ENCODE data around the gene TMEM259. TPM values are rescaled to one million over a fixed set of nuclear protein-coding genes. Genes with fewer than 3 reads are reported as not detected.

TMEM259 gene
- polyA plus RNA-seq, 1 donor from 2014 or later: 82.6 TPM

DNA sequence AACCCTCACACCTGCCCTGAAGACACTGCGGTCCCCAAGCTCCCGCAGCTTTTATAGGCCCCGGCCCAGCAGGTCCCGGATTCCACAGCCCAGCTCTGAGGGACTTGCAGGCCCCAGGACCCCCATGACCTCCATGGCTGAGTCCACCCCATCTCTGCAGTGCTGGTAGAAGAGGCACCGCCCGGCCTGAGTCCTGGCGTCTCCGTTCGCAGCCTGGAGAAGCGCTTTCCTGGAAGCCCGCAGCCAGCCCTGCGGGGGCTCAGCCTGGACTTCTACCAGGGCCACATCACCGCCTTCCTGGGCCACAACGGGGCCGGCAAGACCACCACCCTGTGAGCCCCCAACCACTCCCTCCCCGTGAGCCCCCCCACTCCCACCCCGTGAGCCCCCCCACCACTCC lies 28.2 kb upstream of the TMEM259 start:
- Mint-ChIP-seq H3K27me3 (no peaks in the 10 kb centered on the region), H3K4me3 (no peak overlapping the region), H3K36me3 (peaks cover 3% of the 10 kb centered on the region), H3K27ac (no peak overlapping the region), H3K9me3 (no peaks in the 10 kb centered on the region), H3K4me1 (peaks cover 2 to 6% (median 3%) of the 10 kb centered on the region in 3 donors)

DNA sequence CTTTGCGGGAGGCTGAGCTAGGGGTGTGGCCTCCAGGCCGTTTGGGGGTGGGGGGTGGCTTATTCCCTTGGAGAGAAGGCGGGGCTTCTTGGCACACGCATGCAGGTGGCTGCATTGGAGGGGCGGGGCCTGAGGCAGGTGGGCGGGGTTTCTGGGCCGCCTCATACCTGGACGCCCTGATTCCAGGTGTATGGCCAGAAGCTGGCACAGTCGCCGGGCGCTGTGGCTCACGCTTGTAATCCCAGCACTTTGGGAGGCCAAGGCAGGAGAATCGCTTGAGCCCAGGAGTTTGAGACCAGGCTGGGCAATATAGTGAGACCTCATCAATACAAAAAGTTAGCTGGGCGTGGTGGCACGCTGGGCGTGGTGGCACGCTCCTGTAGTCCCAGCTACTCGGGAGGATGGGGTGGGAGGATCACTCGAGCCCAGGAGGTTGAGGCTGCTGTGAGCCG lies 26.8 kb upstream of the TMEM259 start:
- H3K27me3 Mint-ChIP-seq: no peaks in the 10 kb centered on the region
- H3K36me3 Mint-ChIP-seq: peaks cover 3% of the 10 kb centered on the region
- H3K4me1 Mint-ChIP-seq: peaks cover 2 to 6% (median 3%) of the 10 kb centered on the region in 3 donors
- no peak overlapping the region for H3K27ac Mint-ChIP-seq
- H3K9me3 Mint-ChIP-seq: no peaks in the 10 kb centered on the region
- no peak overlapping the region for H3K4me3 Mint-ChIP-seq

DNA sequence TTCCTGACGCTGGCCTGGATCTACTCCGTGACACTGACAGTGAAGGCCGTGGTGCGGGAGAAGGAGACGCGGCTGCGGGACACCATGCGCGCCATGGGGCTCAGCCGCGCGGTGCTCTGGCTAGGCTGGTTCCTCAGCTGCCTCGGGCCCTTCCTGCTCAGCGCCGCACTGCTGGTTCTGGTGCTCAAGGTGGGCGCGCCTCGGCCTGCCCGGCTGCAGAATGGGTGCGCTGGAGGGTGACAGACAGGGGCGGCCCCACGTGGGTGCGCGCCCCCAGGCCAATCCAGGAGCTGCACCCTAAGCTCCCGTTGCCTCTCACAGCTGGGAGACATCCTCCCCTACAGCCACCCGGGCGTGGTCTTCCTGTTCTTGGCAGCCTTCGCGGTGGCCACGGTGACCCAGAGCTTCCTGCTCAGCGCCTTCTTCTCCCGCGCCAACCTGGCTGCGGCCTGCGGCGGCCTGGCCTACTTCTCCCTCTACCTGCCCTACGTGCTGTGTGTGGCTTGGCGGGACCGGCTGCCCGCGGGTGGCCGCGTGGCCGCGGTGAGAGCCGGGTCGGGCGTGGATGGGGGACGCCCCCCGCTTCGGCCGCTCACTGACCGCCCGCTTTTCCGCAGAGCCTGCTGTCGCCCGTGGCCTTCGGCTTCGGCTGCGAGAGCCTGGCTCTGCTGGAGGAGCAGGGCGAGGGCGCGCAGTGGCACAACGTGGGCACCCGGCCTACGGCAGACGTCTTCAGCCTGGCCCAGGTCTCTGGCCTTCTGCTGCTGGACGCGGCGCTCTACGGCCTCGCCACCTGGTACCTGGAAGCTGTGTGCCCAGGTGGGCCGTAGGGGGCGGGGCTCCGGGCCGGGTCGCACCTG lies 26.1 kb upstream of the TMEM259 start:
- H3K27ac Mint-ChIP-seq: no peak overlapping the region

DNA sequence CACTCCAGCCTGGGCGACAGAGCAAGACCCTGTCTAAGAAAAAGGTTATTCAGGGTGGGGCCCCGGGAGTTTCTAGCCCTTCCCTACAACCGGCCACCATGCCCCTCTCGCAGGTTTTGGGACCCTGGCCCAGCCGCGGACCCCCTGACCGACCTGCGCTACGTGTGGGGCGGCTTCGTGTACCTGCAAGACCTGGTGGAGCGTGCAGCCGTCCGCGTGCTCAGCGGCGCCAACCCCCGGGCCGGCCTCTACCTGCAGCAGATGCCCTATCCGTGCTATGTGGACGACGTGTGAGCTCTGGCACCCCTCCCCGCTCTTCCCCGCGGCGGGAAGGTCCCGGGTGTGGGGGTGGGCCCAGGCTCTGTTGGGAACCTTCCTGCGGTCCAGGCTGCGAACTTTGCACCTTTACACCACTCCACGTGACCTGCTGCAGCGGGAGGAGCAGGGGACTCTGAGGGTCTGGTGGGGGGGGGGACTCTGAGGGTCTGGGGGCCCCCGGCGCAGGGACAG lies 25.2 kb upstream of the TMEM259 start:
- no peaks in the 10 kb centered on the region for H3K27me3 Mint-ChIP-seq
- no peak overlapping the region for H3K4me3 Mint-ChIP-seq
- peaks cover 3% of the 10 kb centered on the region for H3K36me3 Mint-ChIP-seq
- peak overlapping the region in 2 of 3 donors; percentile 46 to 76 for H3K27ac Mint-ChIP-seq
- H3K4me1 Mint-ChIP-seq: peaks cover 3 to 7% (median 3%) of the 10 kb centered on the region in 3 donors
- no peaks in the 10 kb centered on the region for H3K9me3 Mint-ChIP-seq

More for the DNA sequence above, 26.1 kb upstream of the TMEM259 start:
- Mint-ChIP-seq H3K36me3 (peaks cover 3% of the 10 kb centered on the region), H3K4me1 (peaks cover 2 to 6% (median 3%) of the 10 kb centered on the region in 3 donors), H3K9me3 (no peaks in the 10 kb centered on the region), H3K27me3 (no peaks in the 10 kb centered on the region), H3K4me3 (peak overlapping the region in 1 of 4 donors; percentile 32)

DNA sequence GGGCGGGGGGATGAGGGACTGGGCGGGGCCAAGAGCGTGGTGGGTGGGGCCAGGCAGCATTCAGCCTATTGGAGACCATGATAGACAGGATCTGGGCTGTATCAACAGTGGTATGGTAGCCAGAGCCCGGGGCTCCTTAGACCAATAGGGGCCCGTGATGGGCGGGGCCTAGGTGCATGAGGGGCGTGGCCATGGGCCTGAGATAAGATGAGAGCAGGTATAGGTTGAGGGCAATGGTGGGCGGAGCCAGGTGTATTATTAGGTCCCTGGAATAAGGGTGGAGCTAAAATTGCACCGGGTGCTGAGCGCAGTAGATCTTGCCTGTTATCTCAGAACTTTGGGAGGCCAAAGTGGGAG lies 24.3 kb upstream of the TMEM259 start:
- no peaks in the 10 kb centered on the region for H3K27me3 Mint-ChIP-seq
- H3K9me3 Mint-ChIP-seq: no peaks in the 10 kb centered on the region
- peaks cover 3% of the 10 kb centered on the region for H3K36me3 Mint-ChIP-seq
- peaks cover 6 to 14% (median 6%) of the 10 kb centered on the region in 3 donors for H3K4me1 Mint-ChIP-seq
- H3K4me3 Mint-ChIP-seq: peak overlapping the region in 2 of 4 donors; percentile 17 to 67
- peak overlapping the region in 2 of 3 donors; percentile 46 to 53 for H3K27ac Mint-ChIP-seq

DNA sequence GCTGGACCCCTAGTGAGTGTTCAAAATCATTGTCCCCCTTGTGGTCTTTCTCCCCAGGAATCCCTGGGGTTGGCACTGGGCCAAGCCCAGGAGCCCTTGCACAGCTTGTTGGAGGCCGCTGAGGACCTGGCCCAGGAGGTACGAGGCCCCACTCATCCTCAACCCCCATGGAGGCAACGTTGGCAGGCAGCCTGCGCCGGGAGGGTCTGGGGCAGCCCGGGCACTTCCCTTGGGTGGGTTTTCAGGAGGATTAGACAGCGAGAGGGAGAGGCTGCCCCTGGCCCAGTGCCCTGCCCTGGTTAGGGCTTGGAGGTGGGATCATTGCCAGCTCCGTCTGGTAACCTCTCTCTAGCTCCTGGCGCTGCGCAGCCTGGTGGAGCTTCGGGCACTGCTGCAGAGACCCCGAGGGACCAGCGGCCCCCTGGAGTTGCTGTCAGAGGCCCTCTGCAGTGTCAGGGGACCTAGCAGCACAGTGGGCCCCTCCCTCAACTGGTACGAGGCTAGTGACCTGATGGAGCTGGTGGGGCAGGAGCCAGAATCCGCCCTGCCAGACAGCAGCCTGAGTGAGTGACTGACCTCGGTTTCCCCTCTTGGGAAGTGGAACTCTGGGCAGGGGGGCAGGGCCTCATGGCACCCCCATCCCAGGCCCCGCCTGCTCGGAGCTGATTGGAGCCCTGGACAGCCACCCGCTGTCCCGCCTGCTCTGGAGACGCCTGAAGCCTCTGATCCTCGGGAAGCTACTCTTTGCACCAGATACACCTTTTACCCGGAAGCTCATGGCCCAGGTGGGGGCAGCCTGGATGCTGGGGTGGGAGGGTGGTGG lies 22.0 kb upstream of the TMEM259 start:
- H3K4me1 Mint-ChIP-seq: peaks cover 19 to 32% (median 21%) of the 10 kb centered on the region in 3 donors
- H3K4me3 Mint-ChIP-seq: peak overlapping the region in 2 of 4 donors; percentile 17 to 74
- peaks cover 0 to 2% (median 0%) of the 10 kb centered on the region in 3 donors for H3K9me3 Mint-ChIP-seq
- H3K27ac Mint-ChIP-seq: no peak overlapping the region
- peaks cover 3% of the 10 kb centered on the region for H3K36me3 Mint-ChIP-seq
- H3K27me3 Mint-ChIP-seq: no peaks in the 10 kb centered on the region

DNA sequence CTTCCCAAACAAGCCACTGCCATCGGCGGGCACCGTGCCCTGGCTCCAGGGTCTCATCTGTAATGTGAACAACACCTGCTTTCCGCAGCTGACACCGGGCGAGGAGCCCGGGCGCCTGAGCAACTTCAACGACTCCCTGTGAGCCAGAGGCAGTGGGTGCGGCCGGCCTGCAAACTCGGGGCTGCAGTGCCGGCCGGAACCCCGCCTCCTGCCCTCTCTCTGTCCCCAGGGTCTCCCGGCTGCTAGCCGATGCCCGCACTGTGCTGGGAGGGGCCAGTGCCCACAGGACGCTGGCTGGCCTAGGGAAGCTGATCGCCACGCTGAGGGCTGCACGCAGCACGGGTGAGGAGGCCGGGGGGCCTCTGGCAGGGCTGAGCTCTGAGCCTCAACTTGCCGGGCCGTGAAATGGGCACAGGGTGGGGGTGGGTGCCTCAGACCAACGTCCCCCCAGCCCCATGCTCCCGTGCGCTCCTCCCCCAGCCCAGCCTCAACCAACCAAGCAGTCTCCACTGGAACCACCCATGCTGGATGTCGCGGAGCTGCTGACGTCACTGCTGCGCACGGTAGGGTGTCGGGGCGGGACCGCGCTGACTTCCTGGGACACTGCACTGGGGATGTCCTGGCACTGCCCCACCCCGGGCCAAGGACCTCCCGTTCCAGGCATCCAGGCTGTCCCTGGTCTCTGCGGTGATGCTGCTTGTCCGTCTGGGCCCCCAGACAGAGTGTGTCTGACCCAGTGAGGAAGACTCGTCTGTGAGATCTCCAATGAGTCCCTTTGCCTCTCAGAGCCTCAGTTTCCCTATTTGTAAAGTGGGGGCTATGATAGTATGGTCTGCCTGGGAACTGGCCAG lies 21.1 kb upstream of the TMEM259 start:
- Mint-ChIP-seq H3K4me3 (peak overlapping the region in 2 of 4 donors; percentile 74 to 93), H3K9me3 (peaks cover 0 to 2% (median 0%) of the 10 kb centered on the region in 3 donors), H3K36me3 (peaks cover 3% of the 10 kb centered on the region), H3K27ac (peak overlapping the region in 1 of 3 donors; percentile 100), H3K4me1 (peaks cover 24 to 39% (median 26%) of the 10 kb centered on the region in 3 donors), H3K27me3 (no peaks in the 10 kb centered on the region)

DNA sequence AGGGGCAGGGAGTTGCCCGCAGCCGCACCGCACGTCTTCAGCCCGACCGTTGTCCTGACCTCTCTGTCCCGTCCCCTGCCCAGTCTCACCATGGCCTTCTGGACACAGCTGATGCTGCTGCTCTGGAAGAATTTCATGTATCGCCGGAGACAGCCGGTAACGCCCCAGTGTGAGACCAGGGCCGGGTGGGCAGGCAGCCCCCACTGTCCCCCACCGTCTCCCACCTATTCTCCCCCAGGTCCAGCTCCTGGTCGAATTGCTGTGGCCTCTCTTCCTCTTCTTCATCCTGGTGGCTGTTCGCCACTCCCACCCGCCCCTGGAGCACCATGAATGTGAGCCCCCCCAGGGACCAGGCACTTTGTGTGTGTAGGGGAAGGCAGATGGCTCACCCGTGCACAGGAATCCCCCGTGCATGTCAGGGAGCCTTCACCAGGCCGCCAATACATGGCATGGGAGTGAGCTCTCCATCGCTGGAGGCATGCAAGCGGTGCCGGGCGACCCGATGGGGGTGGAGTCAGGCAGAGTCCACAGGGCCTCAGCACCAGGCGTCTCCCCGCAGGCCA lies 20.4 kb upstream of the TMEM259 start:
- Mint-ChIP-seq H3K27ac (peak overlapping the region; percentile 86 to 100 (median 89)), H3K27me3 (no peaks in the 10 kb centered on the region), H3K4me3 (peak overlapping the region; percentile 93 to 99 (median 98)), H3K9me3 (peaks cover 0 to 2% (median 0%) of the 10 kb centered on the region in 3 donors), H3K36me3 (peaks cover 3% of the 10 kb centered on the region), H3K4me1 (peaks cover 26 to 39% (median 26%) of the 10 kb centered on the region in 3 donors)

DNA sequence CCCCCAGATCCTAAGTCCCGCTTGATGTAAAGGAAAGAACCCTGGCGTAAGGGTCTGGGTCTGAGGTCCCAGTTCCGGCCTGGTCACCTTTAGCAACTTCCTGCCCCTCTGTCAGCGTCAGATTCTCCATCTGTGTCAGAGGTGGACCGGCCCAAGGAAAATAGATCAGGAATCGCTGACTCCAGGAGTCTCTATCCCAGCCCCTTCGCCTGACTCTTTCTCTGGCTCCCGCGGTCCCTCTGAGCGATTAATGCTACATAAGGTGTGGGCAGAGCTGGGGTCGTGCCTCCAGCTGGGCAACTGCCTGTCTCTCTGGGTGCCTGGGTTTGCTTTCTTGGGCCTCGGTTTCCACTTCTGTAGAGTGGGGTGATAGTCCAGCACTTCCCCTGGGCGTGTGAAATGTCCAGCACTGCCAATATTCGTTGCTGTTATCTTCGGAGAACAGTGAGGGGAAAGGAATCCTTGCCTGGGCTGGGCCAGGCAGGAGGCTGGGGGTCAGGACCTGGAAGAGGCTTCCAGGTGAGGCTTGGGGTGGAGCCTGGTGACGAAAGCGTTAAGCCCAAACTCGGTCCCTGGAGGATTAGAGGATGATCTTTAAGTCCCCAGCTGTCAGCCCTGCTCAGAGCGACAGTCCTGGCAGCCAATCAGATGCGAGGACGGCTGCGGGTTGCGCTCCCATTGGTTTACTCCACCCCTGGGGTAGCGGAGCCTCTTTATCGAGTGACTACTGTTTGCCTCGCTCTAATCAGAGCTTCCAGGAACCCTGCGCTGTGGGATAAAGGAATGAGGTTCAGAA lies 19.8 kb upstream of the TMEM259 start:
- Mint-ChIP-seq H3K9me3 (peaks cover 0 to 2% (median 0%) of the 10 kb centered on the region in 3 donors), H3K4me1 (peaks cover 26 to 39% (median 26%) of the 10 kb centered on the region in 3 donors), H3K27me3 (no peaks in the 10 kb centered on the region), H3K4me3 (peak overlapping the region; percentile 93 to 99 (median 98)), H3K27ac (peak overlapping the region; percentile 86 to 100 (median 89)), H3K36me3 (peaks cover 3% of the 10 kb centered on the region)

DNA sequence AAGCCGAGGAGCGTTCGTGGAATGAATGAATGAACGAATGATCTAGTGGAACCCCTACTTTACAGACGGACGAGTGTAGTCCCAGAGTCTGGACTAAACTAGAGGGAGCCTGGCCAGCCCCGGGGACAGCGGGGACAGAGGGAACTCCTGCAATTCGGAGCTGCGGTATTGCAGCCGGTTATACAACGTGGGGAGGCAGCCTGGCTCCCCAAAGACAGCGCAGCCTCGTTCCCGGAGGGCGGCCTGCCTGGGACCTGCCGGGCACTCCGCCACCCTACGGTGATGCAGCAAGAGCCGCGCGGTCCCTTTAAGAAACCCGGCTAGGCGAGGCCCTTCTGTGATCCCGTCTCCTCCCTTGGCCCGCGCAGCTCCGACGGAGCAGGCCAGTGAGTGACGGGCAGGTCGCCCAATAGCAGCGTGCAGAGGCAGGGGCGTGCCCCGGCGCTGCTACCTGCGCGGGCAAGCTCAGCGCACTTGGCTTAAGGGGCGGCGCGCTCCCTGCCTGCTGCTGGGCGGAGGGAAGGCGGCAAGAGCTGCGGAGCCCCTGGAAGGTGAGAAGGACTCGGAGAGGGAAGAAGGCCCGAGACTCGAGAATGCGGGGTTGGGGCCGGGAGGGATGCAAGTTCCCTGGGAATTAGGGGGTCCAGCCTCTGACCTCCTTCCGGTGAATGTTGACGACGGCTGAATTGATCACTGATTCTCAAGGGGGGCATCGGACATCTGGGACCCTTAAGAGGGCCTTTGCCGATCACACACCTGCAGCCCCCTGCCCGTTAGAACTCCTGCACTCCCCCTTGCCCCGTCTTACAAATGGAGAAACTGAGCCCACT lies 18.9 kb upstream of the TMEM259 start, which contains the start of gene ABCA7:
ABCA7 (plus strand) TSS at position 462 of the 830 bp plus-strand sequence. CDS start 1,255 bp downstream, outside the sequence.
- H3K4me3 Mint-ChIP-seq: peak within 1 kb of the TSS; percentile 93 to 99 (median 98)
- peaks cover 2% of the 10 kb centered on the region for H3K36me3 Mint-ChIP-seq
- H3K27ac Mint-ChIP-seq: peak within 1 kb of the TSS; percentile 99 to 100 (median 99)
- no peaks in the 10 kb centered on the region for H3K27me3 Mint-ChIP-seq
- peaks cover 0 to 2% (median 0%) of the 10 kb centered on the region in 3 donors for H3K9me3 Mint-ChIP-seq
- peaks cover 22 to 33% (median 24%) of the 10 kb centered on the region in 3 donors for H3K4me1 Mint-ChIP-seq

DNA sequence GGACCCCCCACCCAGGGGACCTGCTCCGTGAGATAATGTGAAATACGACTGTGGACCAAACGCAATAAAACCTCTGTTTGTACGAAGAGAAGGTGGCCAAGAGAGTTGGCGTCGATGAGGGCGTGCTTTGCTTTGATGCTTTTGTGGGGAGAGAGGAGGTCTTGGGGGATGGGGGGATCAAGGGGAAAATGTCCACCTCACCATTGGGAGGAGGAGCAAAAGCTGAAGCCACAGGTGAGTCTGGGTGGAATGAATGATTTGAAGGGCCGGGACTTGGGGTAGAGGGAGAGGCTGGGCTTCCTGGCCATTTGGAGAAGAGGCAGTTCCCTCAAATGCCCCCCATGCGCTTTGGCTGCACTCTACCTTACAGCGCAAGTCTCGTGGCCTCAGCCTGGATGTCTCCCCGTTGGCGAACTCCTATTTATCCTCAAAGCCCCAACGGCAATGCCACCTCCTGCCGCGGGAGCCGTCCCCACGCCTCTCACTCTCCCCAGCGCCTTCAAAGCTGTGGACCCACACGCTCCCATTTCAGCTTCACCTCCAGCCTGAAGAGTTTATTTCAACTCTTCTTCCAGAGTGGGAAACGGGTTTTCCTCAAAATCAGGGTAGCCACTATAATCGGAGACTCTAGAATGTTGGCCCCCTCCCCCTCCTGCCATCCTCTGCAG lies 18.2 kb upstream of the TMEM259 start:
- no peaks in the 10 kb centered on the region for H3K27me3 Mint-ChIP-seq
- peaks cover 2% of the 10 kb centered on the region for H3K36me3 Mint-ChIP-seq
- H3K4me3 Mint-ChIP-seq: peak overlapping the region; percentile 93 to 99 (median 98)
- peak overlapping the region; percentile 99 to 100 (median 99) for H3K27ac Mint-ChIP-seq
- peaks cover 0 to 2% (median 0%) of the 10 kb centered on the region in 3 donors for H3K9me3 Mint-ChIP-seq
- peaks cover 22 to 33% (median 24%) of the 10 kb centered on the region in 3 donors for H3K4me1 Mint-ChIP-seq

DNA sequence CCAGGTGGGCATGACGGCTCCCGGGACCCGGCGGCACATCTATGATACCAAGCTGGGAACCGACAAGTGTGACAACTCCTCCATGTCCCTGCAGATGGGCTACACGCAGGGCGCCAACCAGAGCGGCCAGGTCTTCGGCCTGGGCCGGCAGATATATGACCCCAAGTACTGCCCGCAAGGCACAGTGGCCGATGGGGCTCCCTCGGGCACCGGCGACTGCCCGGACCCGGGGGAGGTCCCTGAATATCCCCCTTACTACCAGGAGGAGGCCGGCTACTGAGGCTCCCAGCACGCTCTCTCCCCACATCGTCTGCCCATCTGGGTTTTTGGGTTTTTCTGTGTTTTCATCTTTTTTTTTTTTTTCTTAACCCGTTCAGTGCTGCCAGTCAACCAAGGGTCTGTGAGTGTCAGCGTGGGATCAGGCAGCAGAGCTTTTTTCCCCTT lies 16.7 kb upstream of the TMEM259 start:
- Mint-ChIP-seq H3K27me3 (no peaks in the 10 kb centered on the region), H3K9me3 (peaks cover 0 to 2% (median 0%) of the 10 kb centered on the region in 3 donors), H3K36me3 (peaks cover 2% of the 10 kb centered on the region), H3K4me1 (peaks cover 25 to 33% (median 27%) of the 10 kb centered on the region in 3 donors), H3K27ac (peak overlapping the region; percentile 99 to 100 (median 99)), H3K4me3 (peak overlapping the region; percentile 90 to 99 (median 96))

Data from IgD-negative memory B cell (primary cell).